ENCODE data around the gene SMYD4. TPM values are rescaled to one million over a fixed set of nuclear protein-coding genes. Genes with fewer than 3 reads are reported as not detected.

Gene SMYD4
- total RNA-seq, 2 experiments from 2014 or later: 22.2 to 22.7 TPM

- Mint-ChIP-seq H3K27ac (peak overlapping the region; percentile 76), H3K9me3 (no peaks in the 10 kb centered on the region), H3K36me3 (ENCODE audit: low read depth) (peaks cover 8% of the 10 kb centered on the region), H3K4me1 (ENCODE audit: low read depth) (peaks cover 9% of the 10 kb centered on the region), H3K27me3 (no peaks in the 10 kb centered on the region), H3K4me3 (no peak overlapping the region)
- ATAC-seq: peak; percentile 85
- intact Hi-C loops (cut with micrococcal nuclease): no loop called here
- TF ChIP-seq, protein P1, sequence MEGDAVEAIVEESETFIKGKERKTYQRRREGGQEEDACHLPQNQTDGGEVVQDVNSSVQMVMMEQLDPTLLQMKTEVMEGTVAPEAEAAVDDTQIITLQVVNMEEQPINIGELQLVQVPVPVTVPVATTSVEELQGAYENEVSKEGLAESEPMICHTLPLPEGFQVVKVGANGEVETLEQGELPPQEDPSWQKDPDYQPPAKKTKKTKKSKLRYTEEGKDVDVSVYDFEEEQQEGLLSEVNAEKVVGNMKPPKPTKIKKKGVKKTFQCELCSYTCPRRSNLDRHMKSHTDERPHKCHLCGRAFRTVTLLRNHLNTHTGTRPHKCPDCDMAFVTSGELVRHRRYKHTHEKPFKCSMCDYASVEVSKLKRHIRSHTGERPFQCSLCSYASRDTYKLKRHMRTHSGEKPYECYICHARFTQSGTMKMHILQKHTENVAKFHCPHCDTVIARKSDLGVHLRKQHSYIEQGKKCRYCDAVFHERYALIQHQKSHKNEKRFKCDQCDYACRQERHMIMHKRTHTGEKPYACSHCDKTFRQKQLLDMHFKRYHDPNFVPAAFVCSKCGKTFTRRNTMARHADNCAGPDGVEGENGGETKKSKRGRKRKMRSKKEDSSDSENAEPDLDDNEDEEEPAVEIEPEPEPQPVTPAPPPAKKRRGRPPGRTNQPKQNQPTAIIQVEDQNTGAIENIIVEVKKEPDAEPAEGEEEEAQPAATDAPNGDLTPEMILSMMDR (IDR thresholded peaks at IDR 0.05): no peak
- DNase-seq: peak; percentile 82
- ChIA-PET CTCF (no interaction called here), POLR2A (interaction anchor here (0.7 to 1.0 kb wide), 3 partner anchors 12 to 33 kb away, joined by 3 to 4 read pairs (median 4); partner anchors contain the start of gene WDR81)
Observed at GRCh38 chr17:1736348-1737281, 93.1 kb downstream of the SMYD4 start.

- TF ChIP-seq, protein P1 (IDR thresholded peaks at IDR 0.05): no peak
- peaks cover 8% of the 10 kb centered on the region for H3K36me3 Mint-ChIP-seq (ENCODE audit: low read depth)
- H3K4me1 Mint-ChIP-seq (ENCODE audit: low read depth): peaks cover 9% of the 10 kb centered on the region
- no peaks in the 10 kb centered on the region for H3K9me3 Mint-ChIP-seq
- ChIA-PET POLR2A (interaction anchor here (1.0 kb wide), 1 partner anchor 34 kb away, joined by 3 read pairs; no protein-coding TSS in a partner anchor), CTCF (no interaction called here)
- intact Hi-C loops (cut with micrococcal nuclease): no loop called here
- H3K4me3 Mint-ChIP-seq: no peak overlapping the region
- ATAC-seq (no peak), DNase-seq (no peak)
- no peak overlapping the region for H3K27ac Mint-ChIP-seq
- H3K27me3 Mint-ChIP-seq: no peaks in the 10 kb centered on the region
Observed at GRCh38 chr17:1735834-1736347, 93.8 kb downstream of the SMYD4 start.

DNA sequence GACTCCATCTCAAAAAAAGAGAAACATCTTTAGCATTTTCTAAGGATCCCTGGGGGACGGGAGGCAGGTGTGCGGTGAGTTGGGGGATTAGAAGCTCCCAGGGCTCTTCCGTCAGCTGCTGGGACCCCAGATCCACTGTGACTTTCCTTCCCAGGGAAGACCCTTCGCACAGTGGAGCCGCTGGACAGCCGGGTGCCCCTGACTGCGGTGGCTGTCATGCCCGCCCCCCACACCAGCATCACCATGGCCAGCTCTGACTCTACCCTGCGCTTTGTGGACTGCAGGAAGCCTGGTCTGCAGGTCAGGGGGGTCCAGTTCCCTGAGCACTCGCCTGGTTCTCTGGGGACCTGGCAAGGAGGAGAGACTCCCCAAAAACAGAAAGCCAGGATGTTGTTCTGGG lies 94.3 kb downstream of the SMYD4 start:
- POLR2A ChIA-PET: no interaction called here
- DNase-seq: no peak
- no peak for ATAC-seq
- H3K27ac Mint-ChIP-seq: no peak overlapping the region
- H3K4me3 Mint-ChIP-seq: no peak overlapping the region
- CTCF ChIA-PET: no interaction called here
- no peaks in the 10 kb centered on the region for H3K9me3 Mint-ChIP-seq
- H3K27me3 Mint-ChIP-seq: no peaks in the 10 kb centered on the region
- peaks cover 9% of the 10 kb centered on the region for H3K4me1 Mint-ChIP-seq (ENCODE audit: low read depth)
- intact Hi-C loops (cut with micrococcal nuclease): no loop called here
- TF ChIP-seq, protein P1 (IDR thresholded peaks at IDR 0.05): no peak
- H3K36me3 Mint-ChIP-seq (ENCODE audit: low read depth): peaks cover 8% of the 10 kb centered on the region

- peaks cover 13% of the 10 kb centered on the region for H3K4me1 Mint-ChIP-seq (ENCODE audit: low read depth)
- no peak for ATAC-seq
- ChIA-PET POLR2A (interaction anchor here (0.9 to 3.0 kb wide), 2 partner anchors 29 to 73 kb away, joined by 3 to 8 read pairs; partner anchors contain the start of gene SERPINF1), CTCF (interaction anchor here (1.3 kb wide), 1 partner anchor 13 kb away, joined by 3 read pairs; no protein-coding TSS in a partner anchor)
- H3K27ac Mint-ChIP-seq: no peak overlapping the region
- no peaks in the 10 kb centered on the region for H3K27me3 Mint-ChIP-seq
- peaks cover 14% of the 10 kb centered on the region for H3K36me3 Mint-ChIP-seq (ENCODE audit: low read depth)
- DNase-seq: no peak
- TF ChIP-seq, protein P1 (IDR thresholded peaks at IDR 0.05): no peak
- no peaks in the 10 kb centered on the region for H3K9me3 Mint-ChIP-seq
- intact Hi-C loops (cut with micrococcal nuclease): no loop called here
- H3K4me3 Mint-ChIP-seq: no peak overlapping the region
Observed at GRCh38 chr17:1733759-1734158, 95.9 kb downstream of the SMYD4 start.

Data from activated CD8-positive, alpha-beta T cell treated with anti-CD3 and anti-CD28 coated beads for 36 hours (primary cell).